ENCODE measurements around the gene KISS1R. TPM values are rescaled to one million over a fixed set of nuclear protein-coding genes. Genes with fewer than 3 reads are reported as not detected.

The KISS1R gene
- total and polyA plus RNA-seq, 2 of the 4 experiments (the other 2 are of a cell fraction), result not detected

DNA sequence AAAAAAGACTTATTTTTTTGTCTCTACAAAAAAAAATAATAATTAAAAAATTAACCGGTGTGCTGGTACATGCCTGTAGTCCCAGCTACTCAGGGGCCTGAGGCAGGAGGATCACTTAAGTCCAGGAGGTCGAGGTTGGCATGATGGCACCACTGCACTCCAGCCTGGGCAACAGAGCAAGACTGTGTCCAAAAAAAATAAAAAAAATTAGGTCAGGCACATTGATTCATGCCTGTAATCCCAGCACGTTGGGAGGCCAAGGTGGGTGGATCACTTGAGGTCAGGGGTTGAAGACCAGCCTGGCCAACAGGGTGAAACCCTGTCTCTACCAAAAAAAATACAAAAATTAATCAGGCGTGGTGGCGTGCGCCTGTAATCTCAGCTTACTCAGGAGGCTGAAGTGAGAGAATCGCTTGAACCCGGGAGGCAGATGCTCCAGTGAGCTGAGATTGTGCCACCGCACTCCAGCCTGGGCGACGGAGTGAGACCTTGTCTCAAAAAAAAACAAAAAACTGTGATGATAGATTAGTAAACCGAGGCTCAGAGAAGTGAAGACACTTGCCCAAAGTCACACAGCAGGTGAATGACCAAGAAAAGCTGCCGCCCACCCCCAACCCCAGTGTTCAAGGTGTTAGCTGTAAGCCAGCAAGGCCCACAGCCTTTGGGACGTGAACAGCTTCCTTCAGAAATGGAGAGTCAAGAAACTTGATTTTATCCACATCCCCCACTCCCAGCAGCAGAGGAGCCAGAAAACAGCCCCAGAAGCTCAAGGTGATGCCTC, 14.5 kb upstream of the KISS1R start:
- Histone ChIP-seq H3K14ac (replicated peaks; ENCODE audit: low read depth, low read length) (no peak overlapping the region), H3K27me3 (ENCODE audit: control insufficient read depth, insufficient read depth, low read length) (no peaks in the 10 kb centered on the region), H3K9me1 (ENCODE audit: insufficient read depth, low read length) (no peaks in the 10 kb centered on the region; the same call in 1 of the 2 replicates), H3K18ac (ENCODE audit: low read depth, low read length) (no peak overlapping the region), H3K4me2 (ENCODE audit: low read depth, low read length) (no peak overlapping the region), H3K79me1 (ENCODE audit: low read depth in 1 of 2, low read length in 2 of 2) (peaks cover 12 to 61% of the 10 kb centered on the region in 2 experiments), H2BK120ac (ENCODE audit: low read depth, low read length) (no peak overlapping the region), H2BK15ac (ENCODE audit: low read depth, low read length) (no peak overlapping the region), H2BK5ac (ENCODE audit: low read depth, low read length, poor library complexity, severe bottlenecking) (no peak overlapping the region), H2AK9ac (replicated peaks; ENCODE audit: low read depth, low read length, poor library complexity) (no peak overlapping the region), H3K56ac (ENCODE audit: extremely low read depth, insufficient read depth, low read length) (no peak overlapping the region), H4K91ac (ENCODE audit: insufficient read depth, low read depth, low read length) (no peak overlapping the region), H2AFZ (replicated peaks; ENCODE audit: low read length, poor library complexity) (no peak overlapping the region), H3K36me3 (ENCODE audit: control insufficient read depth, insufficient read depth, low read length) (peaks cover 22% of the 10 kb centered on the region), H3K9ac (ENCODE audit: low read depth, low read length) (no peak overlapping the region), H3K4me1 (ENCODE audit: control insufficient read depth, insufficient read depth, low read length) (peaks cover 2% of the 10 kb centered on the region; the same call in 1 of the 2 replicates), H2AK5ac (ENCODE audit: low read depth, low read length) (no peak overlapping the region), H2BK20ac (ENCODE audit: low read depth, low read length) (no peak overlapping the region), H4K20me1 (ENCODE audit: insufficient read depth, low read length) (peaks cover 65% of the 10 kb centered on the region), H3K4ac (ENCODE audit: low read depth, low read length) (no peak overlapping the region), H3K27ac (ENCODE audit: insufficient read depth, low read length) (no peak overlapping the region), H4K5ac (ENCODE audit: low read depth, low read length) (no peak overlapping the region), H3K9me3 (ENCODE audit: control insufficient read depth, insufficient read depth, low read length) (no peaks in the 10 kb centered on the region), H3K23ac (ENCODE audit: low read depth, low read length) (no peak overlapping the region), H4K8ac (ENCODE audit: low read depth in 2 of 2, low read length in 2 of 2) (no peak overlapping the region), H3K4me3 (ENCODE audit: insufficient read depth, low read depth, low read length) (no peak overlapping the region)
- intact Hi-C loops (cut with micrococcal nuclease), result no loop called here
- CTCF ChIA-PET, result no interaction called here
- DNase-seq, result no peak
- no peak for TF ChIP-seq CEBPB (IDR thresholded peaks at IDR 0.05; ENCODE audit: low read depth, low read length)
- no peak for TF ChIP-seq MAFK (IDR thresholded peaks at IDR 0.05; ENCODE audit: low read depth, low read length)
- no peak for TF ChIP-seq MXI1 (IDR thresholded peaks at IDR 0.05; ENCODE audit: borderline replicate concordance, low read depth, low read length)
- POLR2A ChIA-PET (ENCODE audit: unreplicated experiment), result interaction anchor here (0.5 kb wide), 1 partner anchor 70 kb away, joined by 3 read pairs; no protein-coding TSS in a partner anchor
- BruUV-seq (replicated peaks), result no TSS peak
- dilution Hi-C loops (cut with HindIII; ENCODE audit: low sequenced_read_pairs, unreplicated experiment), result no loop called here
- WGBS, 2 experiments (ENCODE audit: extremely low coverage in 2 of 2, insufficient read length in 1 of 2), result 96% methylated on average over 5 of the region's 14 CpGs; no CpG with 5 or more reads in 1 of the 2 experiments
- no peak for ATAC-seq (ENCODE audit: low read depth)
- in situ Hi-C loops (cut with MboI; ENCODE audit: low sequenced_read_pairs), result no loop called here

Data from IMR-90 (cell line).